OCI-LY1 (cell line): Measurements from ENCODE around the gene OVAAL.

Experiments
- H2AFZ ChIP-seq: fragments of 200-600 bp; sonication (generic), shearing (Covaris generic); 2 replicates; pipeline ENCODE4 v1.6.0; 2014; ENCODE audit warnings: antibody characterized with exemption, mild to moderate bottlenecking, low read length
- H3F3A ChIP-seq: fragments of 200-600 bp; sonication (generic), shearing (Covaris generic); 2 replicates; pipeline ENCODE4 v1.6.0; 2014; ENCODE audit warnings: mild to moderate bottlenecking, antibody characterized with exemption, low read length, moderate library complexity; ENCODE audit not compliant: insufficient read depth
- H3K27ac ChIP-seq: fragments of 200-600 bp; sonication (generic); 2 replicates; pipeline ENCODE4 v1.5.1; 2014; ENCODE audit warnings: low read length, mixed run types, mild to moderate bottlenecking, low read depth; ENCODE audit not compliant: poor library complexity, severe bottlenecking
- H3K27me3 ChIP-seq: fragments of 200-600 bp; sonication (generic); 2 replicates; pipeline ENCODE4 v1.6.0; 2014; ENCODE audit warnings: antibody characterized with exemption, mild to moderate bottlenecking, low read length, moderate library complexity; ENCODE audit not compliant: insufficient read depth
- H3K36me3 ChIP-seq: fragments of 200-600 bp; sonication (generic); 2 replicates; pipeline ENCODE4 v1.6.1; 2014; ENCODE audit warnings: mild to moderate bottlenecking, antibody characterized with exemption, low read length, moderate library complexity, mixed read lengths; ENCODE audit not compliant: insufficient read depth
- H3K4me1 ChIP-seq: fragments of 200-600 bp; sonication (generic); 2 replicates; pipeline ENCODE4 v1.5.1; 2014; ENCODE audit warnings: mild to moderate bottlenecking, low read length, moderate library complexity; ENCODE audit not compliant: insufficient read depth, severe bottlenecking
- H3K4me2 ChIP-seq: fragments of 200-600 bp; sonication (generic), shearing (Covaris generic); 2 replicates; pipeline ENCODE4 v1.6.1; 2014; ENCODE audit warnings: low read length
- H3K4me3 ChIP-seq: fragments of 200-600 bp; sonication (generic); 2 replicates; pipeline ENCODE4 v1.5.1; 2014; ENCODE audit warnings: low read length, low read depth, mild to moderate bottlenecking, mixed read lengths; ENCODE audit not compliant: poor library complexity, severe bottlenecking
- H3K79me2 ChIP-seq: fragments of 200-600 bp; shearing (Covaris generic); 2 replicates; pipeline ENCODE4 v1.6.1; 2016; ENCODE audit warnings: mixed run types, low read length, mixed read lengths; ENCODE audit not compliant: insufficient read depth
- H3K9ac ChIP-seq: fragments of 200-600 bp; sonication (generic), shearing (Covaris generic); 2 replicates; pipeline ENCODE4 v1.6.1; 2014; ENCODE audit warnings: mild to moderate bottlenecking, low read length, mixed read lengths
- H3K9me2 ChIP-seq: fragments of 200-600 bp; sonication (generic), shearing (Covaris generic); 2 replicates; pipeline ENCODE4 v1.6.1; 2014; ENCODE audit warnings: low read depth, mild to moderate bottlenecking, low read length, mixed read lengths
- H3K9me3 ChIP-seq: fragments of 200-600 bp; shearing (Covaris generic); 2 replicates; pipeline ENCODE4 v1.6.1; 2014; ENCODE audit warnings: low read length, mixed read lengths
- H4K20me1 ChIP-seq: fragments of 200-600 bp; sonication (generic), shearing (Covaris generic); 2 replicates; pipeline ENCODE4 v1.6.0; 2016; ENCODE audit warnings: mild to moderate bottlenecking, low read length; ENCODE audit not compliant: insufficient read depth
- CTCF ChIP-seq: fragments of 200-600 bp; sonication (generic), shearing (Covaris generic); IDR thresholded peaks from 2 replicates; pipeline ENCODE4 v1.5.1; 2017; ENCODE audit warnings: mild to moderate bottlenecking, antibody characterized with exemption, low read length, moderate library complexity, mixed read lengths
- EZH2 ChIP-seq: fragments of 200-600 bp; sonication (generic), shearing (Covaris generic); IDR thresholded peaks from 2 replicates; pipeline ENCODE4 v1.8.0; 2017; ENCODE audit warnings: borderline replicate concordance, mixed run types, mild to moderate bottlenecking, antibody characterized with exemption, low read length, moderate library complexity, mixed read lengths

Gene OVAAL

GRCh38 chr1:180585994-180586359, 27.2 kb downstream of the OVAAL start:
- Histone ChIP-seq H2AFZ (no peak overlapping the region), H3K4me1 (no peaks in the 10 kb centered on the region), H3K27ac (no peak overlapping the region), H3K27me3 (no peaks in the 10 kb centered on the region), H3K4me3 (no peak overlapping the region), H4K20me1 (no peaks in the 10 kb centered on the region), H3F3A (no peaks in the 10 kb centered on the region), H3K9ac (no peak overlapping the region), H3K4me2 (no peak overlapping the region), H3K9me2 (no peaks in the 10 kb centered on the region), H3K36me3 (no peaks in the 10 kb centered on the region), H3K79me2 (no peaks in the 10 kb centered on the region), H3K9me3 (no peaks in the 10 kb centered on the region)
- TF ChIP-seq CTCF = no peak
- no peak for TF ChIP-seq EZH2

GRCh38 chr1:180586671-180587155, 27.9 kb downstream of the OVAAL start:
- Histone ChIP-seq H3K27me3 (no peaks in the 10 kb centered on the region), H3K9me3 (no peaks in the 10 kb centered on the region), H3K4me3 (no peak overlapping the region), H3K79me2 (no peaks in the 10 kb centered on the region), H3K4me2 (no peak overlapping the region), H4K20me1 (no peaks in the 10 kb centered on the region), H2AFZ (no peak overlapping the region), H3K4me1 (no peaks in the 10 kb centered on the region), H3K27ac (no peak overlapping the region), H3K9me2 (no peaks in the 10 kb centered on the region), H3F3A (no peaks in the 10 kb centered on the region), H3K36me3 (no peaks in the 10 kb centered on the region), H3K9ac (no peak overlapping the region)
- TF ChIP-seq EZH2 = no peak
- TF ChIP-seq CTCF = no peak

- no peak overlapping the region for H3K9ac ChIP-seq
- H3K9me3 ChIP-seq = no peaks in the 10 kb centered on the region
- no peaks in the 10 kb centered on the region for H3K9me2 ChIP-seq
- TF ChIP-seq CTCF = no peak
- no peak for TF ChIP-seq EZH2
- no peaks in the 10 kb centered on the region for H3K27me3 ChIP-seq
- no peak overlapping the region for H3K4me2 ChIP-seq
- no peaks in the 10 kb centered on the region for H3K36me3 ChIP-seq
- no peaks in the 10 kb centered on the region for H3K4me1 ChIP-seq
- no peak overlapping the region for H3K4me3 ChIP-seq
- no peak overlapping the region for H2AFZ ChIP-seq
- no peaks in the 10 kb centered on the region for H4K20me1 ChIP-seq
- H3F3A ChIP-seq = no peaks in the 10 kb centered on the region
- H3K79me2 ChIP-seq = no peaks in the 10 kb centered on the region
- H3K27ac ChIP-seq = no peak overlapping the region
Observed at GRCh38 chr1:180588121-180588520, 29.4 kb downstream of the OVAAL start.
